Mesendoderm (in vitro differentiated cells): Measurements from ENCODE around the gene ZNF598.

Source experiments
- DNase-seq: peaks from one replicate; pipeline ENCODE4 v3.0.0; 2013
- H2AK5ac ChIP-seq: 2 replicates; pipeline ENCODE4 v1.6.1; 2013; ENCODE audit warnings: low read length, inconsistent platforms
- H2BK120ac ChIP-seq: 2 replicates; pipeline ENCODE4 v1.6.1; 2013; ENCODE audit warnings: low read depth, mild to moderate bottlenecking, low read length, moderate library complexity, mixed read lengths
- H2BK15ac ChIP-seq: replicated peaks from 2 replicates; pipeline ENCODE4 v1.6.1; 2013; ENCODE audit warnings: low read depth, mild to moderate bottlenecking, moderate library complexity
- H2BK5ac ChIP-seq: 2 replicates; pipeline ENCODE4 v1.6.1; 2013; ENCODE audit warnings: low read length, inconsistent platforms
- H3K18ac ChIP-seq: 2 replicates; pipeline ENCODE4 v1.6.1; 2013; ENCODE audit warnings: mild to moderate bottlenecking, low read length, mixed read lengths
- H3K23ac ChIP-seq: one replicate; pipeline ENCODE4 v1.6.1; 2013; ENCODE audit warnings: low read length
- H3K27ac ChIP-seq: 2 replicates; pipeline ENCODE4 v1.5.1; 2013; ENCODE audit warnings: low read depth, mild to moderate bottlenecking, inconsistent platforms, low read length, moderate library complexity
- H3K27me3 ChIP-seq: 2 replicates; pipeline ENCODE4 v1.6.1; 2013; ENCODE audit warnings: low read length, control low read depth, mild to moderate bottlenecking, inconsistent platforms; ENCODE audit not compliant: insufficient read depth, poor library complexity
- H3K36me3 ChIP-seq: 2 replicates; pipeline ENCODE4 v1.6.1; 2013; ENCODE audit warnings: low read length, inconsistent platforms; ENCODE audit not compliant: control insufficient read depth, insufficient read depth
- H3K4ac ChIP-seq: one replicate; pipeline ENCODE4 v1.6.1; 2013; ENCODE audit warnings: low read depth, mild to moderate bottlenecking, low read length, moderate library complexity
- H3K4me1 ChIP-seq: 2 replicates; pipeline ENCODE4 v1.6.1; 2013; ENCODE audit warnings: low read depth, low read length, inconsistent platforms; ENCODE audit not compliant: control insufficient read depth
- H3K4me2 ChIP-seq: 2 replicates; pipeline ENCODE4 v1.6.1; 2013; ENCODE audit warnings: low read length
- H3K4me3 ChIP-seq: 2 replicates; pipeline ENCODE4 v1.5.1; 2013; ENCODE audit warnings: mild to moderate bottlenecking, low read length
- H3K56ac ChIP-seq: one replicate; pipeline ENCODE4 v1.6.1; 2013; ENCODE audit warnings: low read length
- H3K79me1 ChIP-seq: 2 replicates; pipeline ENCODE4 v1.6.1; 2013; ENCODE audit warnings: low read length, inconsistent platforms
- H3K79me2 ChIP-seq: 2 replicates; pipeline ENCODE4 v1.6.1; 2013; ENCODE audit warnings: mild to moderate bottlenecking, low read length; ENCODE audit not compliant: control insufficient read depth, insufficient read depth
- H3K9ac ChIP-seq: 2 replicates; pipeline ENCODE4 v1.6.1; 2013; ENCODE audit warnings: low read length, inconsistent platforms
- H4K5ac ChIP-seq: one replicate; pipeline ENCODE4 v1.6.1; 2013; ENCODE audit warnings: low read length
- H4K8ac ChIP-seq: one replicate; pipeline ENCODE4 v1.6.1; 2013; ENCODE audit warnings: low read depth, mild to moderate bottlenecking, control low read depth, low read length, moderate library complexity
- WGBS: extraction: QIAGEN DNeasy Blood & Tissue Kit; methylation state at CpG from one replicate; pipeline ENCODE4 v1.1.7; 2013; ENCODE audit warnings: low lambda C conversion rate, missing lambda C conversion rate; ENCODE audit not compliant: insufficient coverage; ENCODE audit errors: extremely low coverage; 5-methylcytosine and 5-hydroxymethylcytosine counted together

ZNF598 gene

GRCh38 chr16:1976216-1976520 is 33.5 kb downstream of the ZNF598 start:
- DNase-seq, result no peak
- Histone ChIP-seq H3K36me3 (peaks cover 4% of the 10 kb centered on the region), H2BK15ac (no peak overlapping the region), H3K79me2 (peaks cover 13% of the 10 kb centered on the region), H3K18ac (no peak overlapping the region), H2AK5ac (no peak overlapping the region), H3K27me3 (peaks cover 7% of the 10 kb centered on the region), H3K4ac (no peak overlapping the region), H4K5ac (no peak overlapping the region), H2BK5ac (no peak overlapping the region), H3K4me2 (no peak overlapping the region), H2BK120ac (no peak overlapping the region), H3K79me1 (peaks cover 4% of the 10 kb centered on the region), H3K56ac (no peak overlapping the region), H4K8ac (no peak overlapping the region), H3K9ac (no peak overlapping the region), H3K4me3 (no peak overlapping the region), H3K23ac (no peak overlapping the region), H3K4me1 (no peaks in the 10 kb centered on the region), H3K27ac (no peak overlapping the region)
- WGBS, result no CpG with 5 or more reads among the region's 8 CpGs

- no peaks in the 10 kb centered on the region for H3K4me1 ChIP-seq
- no peak overlapping the region for H3K9ac ChIP-seq
- peaks cover 1% of the 10 kb centered on the region for H3K27me3 ChIP-seq
- no peak for DNase-seq
- H3K4ac ChIP-seq, result no peak overlapping the region
- no peak overlapping the region for H3K18ac ChIP-seq
- H4K5ac ChIP-seq, result no peak overlapping the region
- no peak overlapping the region for H2AK5ac ChIP-seq
- no peak overlapping the region for H3K4me2 ChIP-seq
- H3K36me3 ChIP-seq, result peaks cover 4% of the 10 kb centered on the region
- no peak overlapping the region for H2BK15ac ChIP-seq
- peaks cover 5% of the 10 kb centered on the region for H3K79me1 ChIP-seq
- no peak overlapping the region for H2BK120ac ChIP-seq
- peaks cover 13% of the 10 kb centered on the region for H3K79me2 ChIP-seq
- no peak overlapping the region for H3K27ac ChIP-seq
- no peak overlapping the region for H3K4me3 ChIP-seq
- no CpG with 5 or more reads among the region's 33 CpGs for WGBS
- H3K23ac ChIP-seq, result no peak overlapping the region
- H4K8ac ChIP-seq, result no peak overlapping the region
- H2BK5ac ChIP-seq, result no peak overlapping the region
- no peak overlapping the region for H3K56ac ChIP-seq
These were observed 34.0 kb downstream of the ZNF598 start for GRCh38 chr16:1975432-1976215.

- no peak overlapping the region for H3K27ac ChIP-seq
- no peak overlapping the region for H3K18ac ChIP-seq
- H2AK5ac ChIP-seq, result no peak overlapping the region
- H2BK15ac ChIP-seq, result no peak overlapping the region
- no peak overlapping the region for H2BK5ac ChIP-seq
- no peak overlapping the region for H2BK120ac ChIP-seq
- H3K27me3 ChIP-seq, result no peaks in the 10 kb centered on the region
- no peaks in the 10 kb centered on the region for H3K4me1 ChIP-seq
- no peak overlapping the region for H3K4me3 ChIP-seq
- no peak overlapping the region for H3K9ac ChIP-seq
- H3K4me2 ChIP-seq, result no peak overlapping the region
- H3K36me3 ChIP-seq, result peaks cover 4% of the 10 kb centered on the region
- H4K8ac ChIP-seq, result no peak overlapping the region
- no peak overlapping the region for H4K5ac ChIP-seq
- H3K79me2 ChIP-seq, result peaks cover 13% of the 10 kb centered on the region
- DNase-seq, result no peak
- WGBS, result no CpG with 5 or more reads among the region's 42 CpGs
- H3K4ac ChIP-seq, result no peak overlapping the region
- H3K56ac ChIP-seq, result no peak overlapping the region
- H3K23ac ChIP-seq, result no peak overlapping the region
- H3K79me1 ChIP-seq, result peaks cover 5% of the 10 kb centered on the region
These were observed 35.2 kb downstream of the ZNF598 start for GRCh38 chr16:1974157-1975070.

GRCh38 chr16:1973461-1974156 is 36.0 kb downstream of the ZNF598 start:
- H3K4me3 ChIP-seq, result no peak overlapping the region
- no peak overlapping the region for H3K56ac ChIP-seq
- H3K18ac ChIP-seq, result no peak overlapping the region
- no peak overlapping the region for H3K9ac ChIP-seq
- H4K5ac ChIP-seq, result no peak overlapping the region
- peaks cover 5% of the 10 kb centered on the region for H3K79me1 ChIP-seq
- no peak overlapping the region for H3K4me2 ChIP-seq
- no peaks in the 10 kb centered on the region for H3K4me1 ChIP-seq
- WGBS, result no CpG with 5 or more reads among the region's 16 CpGs
- no peak overlapping the region for H2BK5ac ChIP-seq
- H2BK120ac ChIP-seq, result no peak overlapping the region
- H3K23ac ChIP-seq, result no peak overlapping the region
- H3K79me2 ChIP-seq, result peaks cover 13% of the 10 kb centered on the region
- H2AK5ac ChIP-seq, result no peak overlapping the region
- H4K8ac ChIP-seq, result no peak overlapping the region
- H3K36me3 ChIP-seq, result peaks cover 4% of the 10 kb centered on the region
- DNase-seq, result no peak
- H3K27ac ChIP-seq, result no peak overlapping the region
- no peaks in the 10 kb centered on the region for H3K27me3 ChIP-seq
- no peak overlapping the region for H3K4ac ChIP-seq
- H2BK15ac ChIP-seq, result no peak overlapping the region

DNA sequence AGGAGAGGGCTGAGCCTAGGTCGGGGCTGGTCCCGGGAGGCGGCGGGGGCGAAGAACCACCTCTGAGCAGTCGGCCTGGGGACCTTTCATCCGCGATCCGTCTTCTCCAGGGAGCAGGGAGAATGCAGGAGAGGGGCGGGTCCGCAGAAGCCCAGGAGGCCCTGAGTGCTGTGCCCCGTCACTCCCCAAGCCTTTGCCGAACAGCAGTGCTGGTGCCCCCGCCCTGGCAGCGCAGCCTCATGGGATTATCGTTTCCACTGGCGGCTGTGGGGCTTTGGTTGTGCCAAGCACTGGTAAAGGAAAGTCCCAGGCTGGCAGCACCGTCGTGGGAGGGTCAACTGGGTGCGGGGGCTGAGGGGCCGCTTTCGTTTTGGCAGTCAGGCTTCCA is 37.1 kb downstream of the ZNF598 start:
- H3K27me3 ChIP-seq, result no peaks in the 10 kb centered on the region
- H3K79me1 ChIP-seq, result peaks cover 5% of the 10 kb centered on the region
- no CpG with 5 or more reads among the region's 22 CpGs for WGBS
- no peak overlapping the region for H4K5ac ChIP-seq
- peak overlapping the region; percentile 38 for H3K4me2 ChIP-seq
- H3K18ac ChIP-seq, result no peak overlapping the region
- no peak overlapping the region for H2AK5ac ChIP-seq
- peak overlapping the region; percentile 25 for H3K4ac ChIP-seq
- peaks cover 13% of the 10 kb centered on the region for H3K79me2 ChIP-seq
- H3K4me3 ChIP-seq, result peak overlapping the region; percentile 86
- peak; percentile 47 for DNase-seq
- peak overlapping the region; percentile 89 for H3K9ac ChIP-seq
- H3K27ac ChIP-seq, result no peak overlapping the region
- H2BK5ac ChIP-seq, result no peak overlapping the region
- no peak overlapping the region for H2BK120ac ChIP-seq
- H3K56ac ChIP-seq, result peak overlapping the region; percentile 90
- H2BK15ac ChIP-seq, result no peak overlapping the region
- H3K4me1 ChIP-seq, result no peaks in the 10 kb centered on the region
- H3K23ac ChIP-seq, result no peak overlapping the region
- no peak overlapping the region for H4K8ac ChIP-seq
- H3K36me3 ChIP-seq, result peaks cover 4% of the 10 kb centered on the region
